ENCODE data around the gene TOP2A.
A peak's percentile ranks its signal among the peaks of the same experiment; 100 is the strongest.
"Not testable (repeated sequence)": the region's sequence is repeated elsewhere in the genome, so short reads cannot be mapped to it uniquely, and the experiment has no call there.

Gene TOP2A

DNA sequence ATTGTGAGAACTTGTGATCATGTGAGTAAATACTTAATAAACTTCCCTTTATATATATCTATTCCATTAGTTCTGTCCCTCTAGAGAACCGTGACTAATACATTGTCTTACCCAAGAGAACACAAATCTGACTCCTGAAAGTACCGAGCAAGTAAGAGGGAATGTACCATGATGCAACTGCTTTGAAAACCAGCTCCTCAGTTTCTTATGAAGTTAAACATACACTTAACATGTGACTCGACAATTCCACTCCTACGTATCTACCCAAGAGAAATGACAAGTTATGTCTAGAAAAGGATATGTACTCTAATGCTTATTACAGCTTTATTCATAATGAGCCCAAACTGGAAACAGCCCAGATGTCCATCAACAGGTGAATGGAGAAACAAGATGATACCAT, 44.4 kb downstream of the TOP2A start:
- DNase-seq: no peak

DNA sequence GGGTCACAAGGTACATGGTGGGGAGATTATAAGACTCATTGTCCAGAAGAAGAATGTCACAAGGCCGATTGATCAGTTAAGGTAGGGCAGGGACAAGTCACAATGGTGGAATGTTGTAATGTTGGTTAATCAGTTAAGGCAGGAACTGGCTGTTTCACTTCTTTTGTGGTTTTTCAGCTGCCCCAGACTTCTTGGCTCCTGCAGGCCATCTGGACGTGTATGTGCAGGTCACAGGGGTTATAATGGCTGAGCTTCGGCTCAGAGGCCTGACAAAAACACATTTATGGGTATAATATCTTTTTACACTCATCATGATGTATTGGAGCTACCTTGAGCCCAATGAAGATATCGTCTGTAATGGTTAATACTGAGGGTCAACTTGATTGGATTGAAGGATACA, 45.1 kb downstream of the TOP2A start:
- not testable (repeated sequence) for DNase-seq

DNA sequence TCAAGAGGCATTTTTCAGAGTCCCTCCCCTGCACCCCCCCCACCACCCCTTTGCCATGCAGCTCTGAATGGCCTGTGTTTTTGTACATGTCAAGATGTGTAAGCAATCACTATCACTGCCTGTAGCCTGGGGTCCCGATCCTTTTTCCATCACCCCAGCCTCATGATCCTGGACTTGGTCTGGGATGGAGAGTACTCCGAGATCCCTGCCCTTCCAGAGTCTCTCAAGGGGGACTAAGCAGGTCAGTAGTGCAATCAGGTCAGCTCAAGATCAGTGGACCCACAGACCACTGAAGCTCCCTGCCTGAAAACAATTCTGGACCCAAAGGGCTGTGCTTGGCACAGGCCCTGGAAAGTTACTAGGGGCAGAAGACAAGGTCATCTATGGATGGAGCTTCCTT, 45.7 kb downstream of the TOP2A start:
- no peak for DNase-seq

DNA sequence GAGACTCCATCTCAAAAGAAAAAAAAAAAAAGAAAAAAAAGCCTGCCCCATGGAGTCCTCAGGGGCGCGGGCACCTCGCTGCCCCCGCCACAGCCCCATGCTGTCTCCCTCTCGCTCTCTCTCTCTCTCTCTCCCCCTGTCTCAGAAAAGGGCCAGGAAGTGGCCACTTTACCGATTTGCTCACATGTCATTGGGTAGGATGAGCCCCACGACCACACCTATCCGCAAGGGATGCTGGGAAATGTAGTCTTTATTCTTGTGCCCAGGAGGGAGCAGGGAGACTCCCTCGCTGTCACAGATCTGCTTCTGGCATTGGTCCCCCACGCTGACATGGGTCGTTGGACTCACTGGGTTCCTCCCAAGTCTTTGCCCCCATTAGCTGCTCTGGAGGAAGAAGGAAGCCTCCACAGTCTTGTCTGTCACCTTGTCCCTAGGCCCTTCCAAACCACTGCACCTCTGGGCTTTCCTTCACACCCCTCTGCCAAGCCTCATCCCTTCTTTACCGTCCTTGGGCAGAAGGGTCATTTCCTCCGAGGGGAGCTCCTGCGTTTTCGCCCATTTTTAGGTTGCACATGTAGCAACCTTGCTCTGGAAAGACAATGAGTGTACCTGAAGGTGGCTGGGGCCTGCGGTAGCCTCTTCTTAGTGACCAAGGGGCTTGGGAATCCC, 46.3 kb downstream of the TOP2A start:
- DNase-seq: no peak

DNA sequence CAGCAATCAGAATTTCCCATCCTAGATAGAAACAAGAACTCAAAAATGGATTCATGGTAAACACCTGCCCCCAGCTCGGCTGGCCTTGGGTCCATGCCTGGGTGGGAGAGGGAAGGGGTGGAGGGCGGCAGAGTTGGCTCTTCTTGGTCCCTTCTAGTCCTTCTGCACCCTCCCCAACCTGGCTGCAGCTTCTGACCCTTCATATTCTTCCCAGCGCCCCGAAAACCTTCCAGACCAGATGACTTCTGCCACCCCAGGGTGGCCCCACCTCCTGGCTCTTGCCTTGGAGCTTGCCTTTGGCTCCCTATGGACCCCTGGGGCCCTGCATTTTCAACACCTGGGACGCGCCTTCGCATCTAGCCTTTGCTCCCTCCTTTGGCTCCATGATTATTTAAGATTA, 47.8 kb downstream of the TOP2A start:
- DNase-seq: no peak

DNA sequence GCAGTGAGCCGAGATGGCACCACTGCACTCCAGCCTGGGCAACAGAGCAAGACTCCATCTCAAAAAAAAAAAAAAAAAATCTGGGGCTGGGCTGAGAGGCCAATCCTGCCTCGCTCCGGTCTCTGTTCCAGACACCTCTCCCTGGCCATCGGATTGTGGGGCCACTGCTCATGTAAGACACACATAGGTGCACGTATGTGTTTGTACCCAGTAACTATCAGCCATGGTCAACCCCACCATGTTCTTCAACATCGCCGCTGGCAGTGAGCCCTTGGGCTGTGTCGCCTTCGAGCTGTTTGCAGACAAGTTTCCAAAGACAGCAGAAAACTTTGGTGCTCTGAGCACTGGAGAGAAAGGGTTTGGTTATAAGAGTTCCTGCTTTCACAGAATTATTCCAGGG, 50.0 kb downstream of the TOP2A start:
- not testable (repeated sequence) for DNase-seq

DNA sequence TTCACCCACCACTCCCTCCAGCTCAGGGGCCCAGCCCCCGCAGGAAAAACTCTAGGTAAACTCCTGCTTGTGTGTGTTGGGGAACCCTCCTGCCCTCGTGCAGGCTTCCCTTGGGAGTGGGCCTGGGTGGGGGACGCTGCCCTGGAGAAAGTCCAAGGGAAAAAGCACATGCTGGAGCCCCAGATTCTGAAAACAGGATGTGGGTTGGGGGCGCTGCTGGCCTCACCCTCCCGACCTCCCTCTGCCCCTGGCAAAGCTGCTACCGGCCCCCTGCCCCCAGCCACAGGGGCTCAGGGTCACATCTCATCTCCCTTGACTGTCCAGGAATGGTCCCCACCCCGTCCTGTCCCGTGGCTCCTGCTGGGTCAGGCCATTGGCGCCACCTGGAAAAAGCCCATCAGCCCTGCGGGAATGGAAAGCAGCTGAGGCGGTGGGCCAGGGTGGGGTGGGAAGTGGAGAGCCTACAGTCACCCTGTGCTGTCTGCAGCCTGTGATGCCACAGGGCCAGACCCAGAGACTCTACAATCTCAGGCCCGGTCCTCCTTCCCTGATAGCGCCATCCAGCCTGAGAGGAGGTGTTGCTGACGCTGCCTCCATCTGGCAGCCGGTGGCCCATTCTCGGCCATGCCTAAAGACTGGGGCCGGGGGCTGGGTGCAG, 50.7 kb downstream of the TOP2A start:
- DNase-seq: no peak

DNA sequence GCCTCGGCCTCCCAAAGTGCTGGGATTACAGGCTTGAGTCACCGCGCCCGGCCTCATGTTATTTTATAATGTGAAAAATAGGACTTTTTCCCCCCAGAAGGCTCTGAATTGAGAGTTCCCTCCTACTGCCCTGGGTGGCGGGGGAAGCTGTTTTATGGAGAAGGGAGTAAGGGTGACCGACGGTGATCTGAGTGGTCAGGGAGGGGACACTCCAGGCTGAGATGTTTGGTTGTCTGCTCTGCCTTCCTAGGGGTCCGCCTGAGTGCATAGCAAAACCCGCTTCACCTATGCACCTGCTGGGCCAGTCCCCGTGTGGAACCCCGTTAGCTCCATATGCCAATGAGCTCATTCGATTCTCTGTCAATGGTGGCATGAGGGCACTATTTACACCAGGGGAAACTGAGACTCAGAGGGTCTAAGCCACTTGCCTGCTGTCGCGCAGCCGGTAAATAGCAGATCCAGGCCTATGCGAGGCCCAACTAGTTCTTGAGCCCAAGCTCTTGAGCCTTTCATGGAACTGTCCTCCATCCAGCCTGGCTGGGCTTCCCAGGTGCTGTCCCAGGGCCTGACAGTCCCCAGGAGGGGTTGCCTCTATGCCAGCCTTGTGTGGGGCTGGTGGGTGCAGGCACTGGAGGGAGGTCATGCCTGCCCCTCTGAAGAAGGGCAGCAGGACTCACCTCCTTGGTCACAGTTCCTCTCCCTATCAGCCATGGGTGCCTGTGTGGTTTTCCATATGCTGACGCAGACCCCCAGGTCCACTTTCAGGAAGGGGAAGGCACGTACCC, 51.4 kb downstream of the TOP2A start:
- no peak for DNase-seq

DNA sequence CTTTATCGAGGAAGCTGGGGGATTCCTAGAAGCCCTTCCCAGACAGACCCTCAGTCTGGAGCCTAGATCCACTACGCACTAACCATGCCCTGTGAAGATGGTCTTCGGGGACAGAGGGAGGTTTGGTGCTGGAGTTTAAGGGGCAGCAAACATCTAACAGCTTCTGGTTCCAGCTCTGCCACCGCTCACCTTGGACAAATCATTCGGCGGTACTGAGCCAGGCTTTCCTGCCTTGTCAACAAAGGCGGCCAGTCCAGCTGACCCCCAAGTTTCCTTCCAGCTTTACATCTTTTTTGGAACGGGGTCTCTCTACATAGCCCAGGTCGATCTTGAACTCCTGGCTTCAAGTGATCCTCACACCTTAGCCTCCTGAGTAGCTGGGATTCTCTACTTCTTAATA, 52.8 kb downstream of the TOP2A start:
- no peak for DNase-seq

DNA sequence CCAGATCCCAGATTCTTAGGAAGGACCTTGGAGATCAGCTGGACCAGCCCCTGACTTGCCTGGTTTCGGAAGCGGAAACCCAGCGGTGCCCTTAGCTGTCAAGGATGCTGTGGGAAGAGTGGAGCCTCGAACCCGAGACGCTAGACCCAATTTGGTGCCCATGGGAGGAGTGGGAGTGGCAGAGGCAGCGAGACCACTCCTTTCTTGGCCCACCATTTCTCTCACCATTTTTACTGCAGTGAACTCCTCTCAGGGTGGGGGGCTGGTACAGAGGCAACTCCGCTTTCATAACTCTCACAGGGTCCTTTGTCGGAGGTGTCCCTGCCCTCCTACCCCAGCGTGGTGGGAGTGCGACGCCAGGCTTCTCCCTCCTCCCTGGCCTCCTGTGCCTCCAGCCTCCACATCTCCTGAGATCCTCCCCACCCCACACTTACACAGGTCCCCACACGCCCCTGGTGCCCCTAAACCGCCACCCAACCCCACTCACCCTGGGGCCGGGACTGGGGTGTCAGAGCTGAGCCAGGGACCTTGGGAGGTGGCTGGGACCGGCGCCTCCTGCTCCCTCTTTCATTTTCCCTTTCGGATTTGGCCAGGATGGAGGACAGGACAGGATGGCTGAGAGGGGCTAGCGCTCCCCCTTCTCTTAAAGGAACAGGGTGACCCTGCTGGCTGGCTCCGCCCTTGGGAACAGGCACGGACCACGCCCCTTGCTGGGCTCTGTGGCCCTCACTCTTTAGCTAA, 53.4 kb downstream of the TOP2A start, which contains the start of gene GJD3:
Gene GJD3, minus strand, starts transcription at position 617 of the 741 bp plus-strand sequence. CDS start 922 bp downstream, outside the sequence.
- no peak for DNase-seq

DNA sequence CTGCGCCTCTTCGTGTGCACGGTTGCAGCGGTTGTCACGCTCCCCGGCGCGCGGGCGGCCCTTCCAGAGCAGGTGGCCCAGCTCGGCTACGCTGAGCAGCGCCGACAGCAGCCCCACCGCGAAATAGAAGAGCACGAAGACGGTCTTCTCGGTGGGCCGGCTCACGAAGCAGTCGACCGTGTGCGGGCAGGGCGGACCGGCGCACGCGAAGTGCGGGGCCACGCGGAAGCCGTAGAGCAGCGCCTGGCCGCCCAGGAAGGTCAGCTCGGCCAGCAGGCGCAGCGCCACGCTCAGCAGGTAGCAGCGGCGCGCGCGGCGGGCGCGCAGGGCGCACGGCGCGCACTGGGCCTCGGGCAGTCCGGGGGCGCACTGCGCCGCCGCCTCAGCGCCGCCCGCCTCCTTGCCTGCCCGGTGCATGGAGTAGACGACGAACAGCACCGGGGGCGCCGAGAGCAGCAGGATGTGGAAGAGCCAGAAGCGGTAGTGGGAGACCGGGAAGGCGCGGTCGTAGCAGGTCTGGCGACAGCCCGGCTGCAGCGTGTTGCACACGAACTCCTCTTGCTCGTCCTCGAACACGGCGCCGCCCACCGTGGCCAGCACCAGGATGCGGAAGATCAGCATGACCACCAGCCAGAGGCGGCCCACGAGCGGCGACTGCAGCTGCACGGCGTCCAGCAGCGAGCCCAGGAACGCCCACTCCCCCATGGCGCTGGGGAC, 54.4 kb downstream of the TOP2A start:
- peak; percentile 74 for DNase-seq

DNA sequence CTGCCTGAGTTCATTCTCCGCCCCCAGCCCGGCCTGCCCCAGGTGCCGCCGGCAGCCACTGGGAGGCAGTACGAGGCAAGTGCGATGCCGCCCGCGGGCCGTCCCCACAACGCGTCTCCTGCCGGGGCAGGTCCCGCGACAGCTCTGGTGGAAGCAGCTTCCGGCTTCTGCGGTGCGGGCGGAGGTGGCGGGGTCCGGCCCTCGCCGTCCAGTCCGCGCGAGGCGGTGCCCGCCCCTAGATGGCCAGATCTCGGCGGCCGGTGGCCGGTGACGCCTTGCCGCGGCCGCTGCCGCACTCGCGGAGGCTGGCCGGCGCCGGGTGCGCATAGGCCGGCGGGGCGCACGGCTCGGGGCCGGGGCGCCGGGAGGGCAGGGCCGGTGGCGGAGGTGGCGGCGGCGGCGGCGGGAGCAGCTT, 55.0 kb downstream of the TOP2A start:
- DNase-seq: peak; percentile 80

DNA sequence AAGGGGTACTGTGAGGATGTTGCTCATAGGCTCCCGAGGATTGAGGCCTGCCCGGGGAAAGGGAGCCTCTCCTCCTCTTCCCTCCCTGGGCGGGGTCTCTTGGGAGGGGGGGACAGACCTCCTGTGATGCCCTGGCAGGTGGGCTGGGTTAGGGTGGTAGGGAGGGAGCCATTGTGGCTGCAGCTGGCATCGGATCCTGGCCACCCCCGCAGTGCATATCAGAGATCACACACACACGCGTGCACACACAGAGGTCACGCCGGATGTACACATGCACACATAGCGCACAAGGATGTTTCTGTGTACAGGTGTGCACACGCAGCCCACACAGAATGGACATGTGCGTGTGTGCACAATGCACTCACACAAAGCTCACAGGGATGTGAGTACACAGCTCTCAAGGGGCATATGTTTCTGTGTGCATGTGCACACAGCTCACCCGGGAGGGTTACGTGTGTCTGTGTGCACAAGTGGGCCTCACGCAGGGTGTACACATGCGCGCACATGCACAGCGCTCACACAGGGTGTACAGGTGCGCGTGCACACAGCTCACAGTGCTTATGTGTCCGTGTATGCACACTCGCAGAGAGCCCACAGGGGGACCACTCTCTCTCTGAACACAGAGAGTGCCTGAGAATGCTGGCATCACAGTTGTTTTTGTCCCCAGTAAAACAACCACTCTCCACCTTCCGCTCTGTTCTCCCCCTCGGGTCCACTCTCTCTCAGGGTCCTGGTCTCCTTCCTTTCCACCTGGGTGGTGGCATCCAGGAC, 55.6 kb downstream of the TOP2A start:
- DNase-seq: peak; percentile 51

DNA sequence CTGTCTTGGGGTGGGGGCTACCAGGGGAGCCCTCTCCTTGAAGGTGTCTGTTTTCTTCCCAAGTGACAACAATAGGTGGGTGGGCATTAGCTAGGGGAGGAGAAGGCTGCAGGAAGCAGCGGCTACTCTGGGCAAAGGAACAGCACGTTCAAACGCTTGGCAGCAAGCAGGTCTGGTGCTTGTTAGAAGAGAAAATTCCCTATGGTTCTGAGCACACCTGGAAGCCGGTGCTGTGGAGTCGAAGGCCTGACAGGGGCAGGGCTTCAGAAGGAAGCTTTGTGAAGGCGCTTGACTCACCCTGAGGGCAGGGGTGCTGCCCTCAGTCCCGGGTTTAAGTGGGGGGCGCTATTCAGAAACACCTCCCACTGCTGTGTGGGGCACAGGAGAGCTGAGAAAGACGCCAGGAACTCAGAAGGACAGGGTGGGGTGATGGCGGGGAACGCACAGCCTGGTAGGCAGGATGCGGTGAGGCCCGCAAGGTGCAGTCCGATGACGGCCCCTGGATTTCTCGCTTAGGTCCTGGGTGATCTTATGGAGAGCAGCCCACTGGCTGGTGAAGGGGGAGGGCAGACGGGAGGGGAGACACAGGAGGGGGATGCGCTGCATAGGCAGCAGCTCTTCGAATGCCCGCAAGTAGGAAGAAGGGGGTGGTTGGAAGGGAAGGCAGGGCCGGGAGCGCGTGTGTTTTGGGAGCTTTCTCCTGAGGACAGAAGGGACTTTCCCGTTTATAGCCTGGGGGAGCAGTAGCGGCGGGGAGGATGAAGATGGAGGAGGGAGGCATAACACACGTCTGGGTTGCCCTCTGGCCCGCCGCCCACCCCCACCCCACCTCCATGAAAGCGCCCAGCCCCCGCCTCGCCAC, 56.4 kb downstream of the TOP2A start:
- no peak for DNase-seq

DNA sequence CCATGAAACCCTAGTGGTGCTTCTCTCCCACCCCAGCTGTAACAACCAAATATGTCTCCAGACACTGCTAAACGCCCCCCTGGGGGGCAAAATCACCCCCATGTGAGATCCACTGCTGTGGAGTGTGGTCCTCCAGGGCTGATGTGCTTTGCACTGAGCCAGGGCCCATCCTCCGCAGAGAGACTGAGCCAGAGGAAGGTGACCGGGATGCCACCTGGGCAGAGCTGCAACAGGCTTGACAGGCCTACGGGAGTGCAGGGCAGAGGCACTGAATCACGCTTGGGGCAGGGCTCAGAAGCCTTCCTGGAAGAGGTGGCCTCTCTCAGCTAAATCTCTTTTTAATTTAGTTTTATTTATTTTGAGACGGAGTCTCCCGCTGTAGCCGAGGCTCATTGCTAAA, 57.6 kb downstream of the TOP2A start:
- no peak for DNase-seq

DNA sequence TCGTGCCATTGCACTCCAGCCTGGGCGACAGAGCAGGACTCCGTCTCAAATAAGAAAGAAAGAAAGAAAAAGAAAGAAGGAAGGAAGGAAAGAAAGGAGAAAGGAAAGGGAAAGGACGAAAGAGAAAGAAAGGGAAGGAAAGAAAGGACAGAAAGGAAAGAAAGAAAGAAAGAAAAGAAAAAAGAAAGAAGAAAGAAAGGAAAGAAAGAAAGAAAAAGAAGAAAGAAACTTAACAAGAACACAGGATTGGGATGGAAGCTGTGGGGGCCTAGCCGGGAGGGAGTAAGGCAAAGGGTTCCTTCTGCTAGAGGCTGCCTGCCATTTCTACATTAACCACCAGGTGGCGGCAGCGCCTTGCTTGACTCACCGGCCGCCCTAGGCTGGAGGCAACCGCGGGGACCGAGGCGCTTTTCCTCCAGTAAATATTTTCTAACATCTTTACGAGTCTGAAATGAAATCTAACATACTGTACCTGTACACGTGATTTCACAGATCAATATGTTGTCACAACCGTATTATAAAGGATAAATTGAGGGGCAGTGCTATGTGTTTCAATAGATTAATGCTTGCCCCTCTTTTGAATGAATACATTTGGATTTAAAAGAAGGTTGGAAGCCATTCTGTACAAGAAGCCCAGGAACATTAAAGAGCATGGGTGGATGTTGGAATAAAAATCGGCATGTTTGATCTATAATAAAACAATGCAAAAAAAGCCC, 59.2 kb downstream of the TOP2A start:
- peak; percentile 77 for DNase-seq

DNA sequence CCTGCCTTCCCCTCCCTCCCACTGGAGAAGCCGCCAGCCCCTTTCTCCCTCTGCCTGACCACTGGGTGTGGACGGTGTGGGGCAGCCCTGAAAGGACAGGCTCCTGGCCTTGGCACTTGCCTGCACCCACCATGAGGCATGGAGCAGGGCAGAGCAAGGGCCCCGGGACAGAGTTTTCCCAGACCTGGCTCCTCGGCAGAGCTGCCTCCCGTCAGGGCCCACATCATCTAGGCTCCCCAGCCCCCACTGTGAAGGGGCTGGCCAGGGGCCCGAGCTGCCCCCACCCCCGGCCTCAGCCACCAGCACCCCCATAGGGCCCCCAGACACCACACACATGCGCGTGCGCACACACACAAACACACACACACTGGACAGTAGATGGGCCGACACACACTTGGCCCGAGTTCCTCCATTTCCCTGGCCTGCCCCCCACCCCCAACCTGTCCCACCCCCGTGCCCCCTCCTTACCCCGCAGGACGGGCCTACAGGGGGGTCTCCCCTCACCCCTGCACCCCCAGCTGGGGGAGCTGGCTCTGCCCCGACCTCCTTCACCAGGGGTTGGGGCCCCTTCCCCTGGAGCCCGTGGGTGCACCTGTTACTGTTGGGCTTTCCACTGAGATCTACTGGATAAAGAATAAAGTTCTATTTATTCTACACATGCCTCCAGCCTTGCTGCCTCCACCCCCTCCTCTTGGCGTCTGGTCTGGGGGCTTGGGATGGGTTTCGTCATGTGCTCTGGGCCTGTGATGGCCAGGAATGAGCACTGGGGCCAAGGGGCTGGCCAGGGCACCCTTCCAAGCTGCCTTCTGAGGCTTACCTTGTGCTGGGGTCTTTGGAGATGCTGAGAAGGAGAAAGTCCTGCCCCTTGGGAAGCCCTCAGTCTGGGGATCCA, 60.5 kb downstream of the TOP2A start:
- no peak for DNase-seq

DNA sequence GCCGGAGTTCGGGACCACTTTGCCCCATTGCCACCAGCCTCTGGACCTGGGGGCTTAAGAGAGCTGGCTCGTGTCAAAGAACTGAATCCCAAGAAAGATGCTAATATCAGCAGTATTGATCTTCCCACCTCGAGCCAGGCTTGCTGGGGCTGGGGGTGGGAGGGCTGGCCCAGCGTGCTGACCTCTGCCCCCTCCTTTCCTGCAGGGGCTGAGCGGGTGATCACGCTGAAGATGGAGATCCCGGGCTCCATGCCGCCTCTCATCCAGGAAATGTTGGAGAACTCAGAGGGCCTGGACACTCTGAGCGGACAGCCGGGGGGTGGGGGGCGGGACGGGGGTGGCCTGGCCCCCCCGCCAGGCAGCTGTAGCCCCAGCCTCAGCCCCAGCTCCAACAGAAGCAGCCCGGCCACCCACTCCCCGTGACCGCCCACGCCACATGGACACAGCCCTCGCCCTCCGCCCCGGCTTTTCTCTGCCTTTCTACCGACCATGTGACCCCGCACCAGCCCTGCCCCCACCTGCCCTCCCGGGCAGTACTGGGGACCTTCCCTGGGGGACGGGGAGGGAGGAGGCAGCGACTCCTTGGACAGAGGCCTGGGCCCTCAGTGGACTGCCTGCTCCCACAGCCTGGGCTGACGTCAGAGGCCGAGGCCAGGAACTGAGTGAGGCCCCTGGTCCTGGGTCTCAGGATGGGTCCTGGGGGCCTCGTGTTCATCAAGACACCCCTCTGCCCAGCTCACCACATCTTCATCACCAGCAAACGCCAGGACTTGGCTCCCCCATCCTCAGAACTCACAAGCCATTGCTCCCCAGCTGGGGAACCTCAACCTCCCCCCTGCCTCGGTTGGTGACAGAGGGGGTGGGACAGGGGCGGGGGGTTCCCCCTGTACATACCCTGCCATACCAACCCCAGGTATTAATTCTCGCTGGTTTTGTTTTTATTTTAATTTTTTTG, 61.6 kb downstream of the TOP2A start:
- no peak for DNase-seq

All from NCI-H146 (cell line).